H9 (cell line): ENCODE measurements around the gene WDR38. TPM values are rescaled to one million over a fixed set of nuclear protein-coding genes. Genes with fewer than 3 reads are reported as not detected.

Experiments
- DNase-seq: peaks from one replicate; pipeline ENCODE4 v3.0.0-alpha.2; 2017
- H2AFZ ChIP-seq: one replicate; pipeline ENCODE4 v1.6.1; 2013; ENCODE audit warnings: mild to moderate bottlenecking, low read length, control low read depth, moderate library complexity
- H2AK5ac ChIP-seq: 2 replicates; pipeline ENCODE4 v1.6.1; 2013; ENCODE audit warnings: low read length, control low read depth, mixed read lengths; ENCODE audit not compliant: insufficient read length
- H2BK120ac ChIP-seq: one replicate; pipeline ENCODE4 v1.6.1; 2013; ENCODE audit warnings: low read depth, mild to moderate bottlenecking, low read length, control low read depth, inconsistent platforms; ENCODE audit not compliant: poor library complexity, severe bottlenecking
- H2BK12ac ChIP-seq: 2 replicates; pipeline ENCODE4 v1.6.1; 2013; ENCODE audit warnings: low read length, control low read depth, mixed read lengths, low read depth; ENCODE audit not compliant: insufficient read length
- H2BK15ac ChIP-seq: 2 replicates; pipeline ENCODE4 v1.6.1; 2013; ENCODE audit warnings: low read depth, low read length, control low read depth
- H2BK20ac ChIP-seq: one replicate; pipeline ENCODE4 v1.6.1; 2013; ENCODE audit warnings: low read depth, mild to moderate bottlenecking, low read length, control low read depth, inconsistent platforms; ENCODE audit not compliant: poor library complexity, severe bottlenecking
- H2BK5ac ChIP-seq: 2 replicates; pipeline ENCODE4 v1.6.1; 2013; ENCODE audit warnings: low read length, control low read depth, mixed read lengths; ENCODE audit not compliant: insufficient read length
- H3K14ac ChIP-seq: 2 replicates; pipeline ENCODE4 v1.6.1; 2013; ENCODE audit warnings: low read length, control low read depth; ENCODE audit not compliant: insufficient read depth
- H3K18ac ChIP-seq: 2 replicates; pipeline ENCODE4 v1.6.1; 2013; ENCODE audit warnings: low read depth, mild to moderate bottlenecking, mixed read lengths, low read length, control low read depth; ENCODE audit not compliant: insufficient read length
- H3K23ac ChIP-seq: 2 replicates; pipeline ENCODE4 v1.6.1; 2013; ENCODE audit warnings: low read length, control low read depth, mixed read lengths, low read depth; ENCODE audit not compliant: insufficient read length
- H3K23me2 ChIP-seq: 2 replicates; pipeline ENCODE4 v1.6.1; 2013; ENCODE audit warnings: low read depth, mild to moderate bottlenecking, mixed read lengths, low read length, control low read depth; ENCODE audit not compliant: insufficient read length, poor library complexity, severe bottlenecking
- H3K27ac ChIP-seq: 2 replicates; pipeline ENCODE4 v1.5.1; 2013; ENCODE audit warnings: low read length, control low read depth, mixed read lengths, low read depth; ENCODE audit not compliant: insufficient read length
- H3K27me3 ChIP-seq: 2 replicates; pipeline ENCODE4 v1.6.1; 2013; ENCODE audit warnings: low read length, control low read depth, inconsistent platforms; ENCODE audit not compliant: insufficient read depth
- H3K4ac ChIP-seq: 2 replicates; pipeline ENCODE4 v1.6.1; 2013; ENCODE audit warnings: low read depth, mild to moderate bottlenecking, control low read depth, inconsistent platforms, low read length, moderate library complexity
- H3K4me1 ChIP-seq: 2 replicates; pipeline ENCODE4 v1.6.1; 2013; ENCODE audit warnings: low read length, control low read depth, inconsistent platforms; ENCODE audit not compliant: insufficient read depth
- H3K4me2 ChIP-seq: 2 replicates; pipeline ENCODE4 v1.6.1; 2013; ENCODE audit warnings: low read length, control low read depth, mixed read lengths; ENCODE audit not compliant: insufficient read length, insufficient read depth
- H3K56ac ChIP-seq: 2 replicates; pipeline ENCODE4 v1.6.1; 2013; ENCODE audit warnings: low read depth, mild to moderate bottlenecking, mixed read lengths, low read length, control low read depth; ENCODE audit not compliant: insufficient read length
- H3K79me1 ChIP-seq: 2 replicates; pipeline ENCODE4 v1.6.1; 2013; ENCODE audit warnings: low read depth, mild to moderate bottlenecking, moderate library complexity, low read length, control low read depth, inconsistent platforms; ENCODE audit not compliant: insufficient read depth, poor library complexity, severe bottlenecking
- H3K79me2 ChIP-seq: 2 replicates; pipeline ENCODE4 v1.6.1; 2013; ENCODE audit warnings: low read length, control low read depth, inconsistent platforms; ENCODE audit not compliant: insufficient read depth
- H3K9ac ChIP-seq: 2 replicates; pipeline ENCODE4 v1.6.1; 2013; ENCODE audit warnings: low read length, control low read depth, mixed read lengths; ENCODE audit not compliant: insufficient read length; ENCODE audit errors: extremely low read depth
- H3K9me3 ChIP-seq: one replicate; pipeline ENCODE4 v1.6.1; 2013; ENCODE audit warnings: low read depth, low read length, inconsistent platforms; ENCODE audit not compliant: control insufficient read depth
- H3T11ph ChIP-seq: one replicate; pipeline ENCODE4 v1.6.1; 2013; ENCODE audit warnings: mild to moderate bottlenecking, low read length, control low read depth, inconsistent platforms
- H4K20me1 ChIP-seq: one replicate; pipeline ENCODE4 v1.6.1; 2013; ENCODE audit not compliant: control insufficient read depth, insufficient read length, insufficient read depth
- H4K5ac ChIP-seq: 2 replicates; pipeline ENCODE4 v1.6.1; 2013; ENCODE audit warnings: low read depth, mild to moderate bottlenecking, mixed read lengths, low read length, control low read depth; ENCODE audit not compliant: insufficient read length
- H4K8ac ChIP-seq: replicated peaks from 2 replicates; pipeline ENCODE4 v1.6.1; 2013; ENCODE audit warnings: low read length, control low read depth, mixed read lengths, low read depth; ENCODE audit not compliant: insufficient read length
- H4K91ac ChIP-seq: 2 replicates; pipeline ENCODE4 v1.6.1; 2013; ENCODE audit warnings: low read depth, mild to moderate bottlenecking, moderate library complexity, mixed read lengths, low read length, control low read depth; ENCODE audit not compliant: insufficient read length
- H3K27ac Mint-ChIP-seq, 3 experiments: 2 replicates in 2 of 3; 3 replicates in 1 of 3; pipeline ENCODE4 v1.8.0; 2020 to 2021; ENCODE audit warnings: mixed read lengths in 3 of 3, mild to moderate bottlenecking in 1 of 3, moderate library complexity in 1 of 3
- H3K27me3 Mint-ChIP-seq: 2 replicates; pipeline ENCODE4 v1.8.0; 2021; ENCODE audit warnings: low read depth, mild to moderate bottlenecking, moderate library complexity, mixed read lengths
- H3K36me3 Mint-ChIP-seq, 3 experiments: 2 replicates in 2 of 3; 3 replicates in 1 of 3; pipeline ENCODE4 v1.8.0; 2020 to 2021; ENCODE audit warnings: low read depth in 3 of 3, mixed read lengths in 3 of 3; ENCODE audit not compliant: insufficient read depth in 1 of 3
- H3K4me1 Mint-ChIP-seq, 2 experiments: 2 replicates each; pipeline ENCODE4 v1.8.0; 2020; ENCODE audit warnings: mixed read lengths in 2 of 2
- H3K4me3 Mint-ChIP-seq, 2 experiments: 2 replicates in 1 of 2; 3 replicates in 1 of 2; pipeline ENCODE4 v1.8.0; 2020 to 2021; ENCODE audit warnings: mild to moderate bottlenecking in 2 of 2, mixed read lengths in 2 of 2, moderate library complexity in 1 of 2
- H3K9me3 Mint-ChIP-seq, 2 experiments: 2 replicates in 1 of 2; 3 replicates in 1 of 2; pipeline ENCODE4 v1.8.0; 2020; ENCODE audit warnings: mild to moderate bottlenecking in 2 of 2, mixed read lengths in 2 of 2, moderate library complexity in 1 of 2
- WGBS: extraction: QIAGEN DNeasy Blood & Tissue Kit; methylation state at CpG from one replicate; pipeline ENCODE4 v1.1.7; 2013; ENCODE audit warnings: missing lambda C conversion rate, low lambda C conversion rate, mixed read lengths; ENCODE audit not compliant: insufficient read length; ENCODE audit errors: extremely low coverage; 5-methylcytosine and 5-hydroxymethylcytosine counted together
- total RNA-seq: library from RNA; stranded (reverse); gene quantifications from 2 replicates; pipeline ENCODE4 v1.2.1, GENCODE V29; 2021
- TF ChIP-seq, protein P1 (sequence below): fragments of 200-600 bp; sonication (generic); conservative IDR thresholded peaks from 3 replicates; pipeline ENCODE4 v1.8.0; 2021; ENCODE audit warnings: antibody characterized with exemption, mild to moderate bottlenecking

The WDR38 gene
- total RNA-seq, 1 experiment from 2014 or later = not detected

DNA sequence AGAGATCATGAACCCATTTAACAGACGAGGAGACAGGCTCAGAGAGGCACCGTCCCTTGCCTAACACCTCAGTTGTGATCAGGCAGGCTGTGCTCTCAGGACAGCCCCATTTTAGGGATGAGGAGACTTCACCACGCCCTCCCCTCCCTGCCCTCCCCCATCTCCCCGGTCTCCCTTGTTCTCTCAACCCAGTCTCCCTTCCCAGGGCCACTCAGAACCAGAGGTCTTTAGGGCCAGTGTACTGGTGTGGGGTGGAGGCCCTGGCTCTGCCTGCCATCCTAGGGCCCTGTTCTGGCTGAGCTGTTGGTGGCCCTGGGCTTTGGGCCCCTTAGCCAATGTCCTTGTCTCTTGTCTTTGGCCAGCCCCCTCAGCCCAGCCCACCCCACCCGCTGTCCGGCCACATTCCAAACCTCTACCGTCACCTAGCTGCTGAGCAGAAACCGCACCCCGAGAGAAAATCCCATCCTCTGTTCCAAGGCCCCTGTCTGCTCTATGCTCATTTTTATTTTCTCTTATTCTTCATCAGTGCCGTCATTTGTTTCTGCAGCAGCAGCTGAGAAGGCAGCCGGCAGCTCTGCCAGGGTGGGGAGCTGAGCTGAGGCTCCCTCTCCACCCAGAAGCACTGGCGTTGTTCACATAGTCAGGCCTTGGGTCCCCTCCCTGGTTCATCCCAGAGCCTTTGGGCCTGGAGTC, 42.5 kb upstream of the WDR38 start:
- DNase-seq = peak; percentile 94
- Histone ChIP-seq H3K27ac (no peak overlapping the region), H2AFZ (no peak overlapping the region), H3K9ac (no peak overlapping the region), H3K23ac (no peak overlapping the region), H3K79me1 (no peaks in the 10 kb centered on the region), H3K56ac (no peak overlapping the region), H2BK120ac (no peak overlapping the region), H2AK5ac (no peak overlapping the region), H3K79me2 (no peaks in the 10 kb centered on the region), H2BK20ac (no peak overlapping the region), H3K9me3 (no peaks in the 10 kb centered on the region), H4K5ac (no peak overlapping the region), H2BK12ac (peak overlapping the region; percentile 29), H3K23me2 (no peaks in the 10 kb centered on the region), H3T11ph (no peak overlapping the region), H3K27me3 (no peaks in the 10 kb centered on the region), H4K20me1 (no peaks in the 10 kb centered on the region), H4K91ac (peak overlapping the region; percentile 85), H3K4ac (peak overlapping the region; percentile 67; the same call in 1 of the 2 replicates), H3K4me2 (no peak overlapping the region), H3K4me1 (peaks cover 3% of the 10 kb centered on the region; the same call in 1 of the 2 replicates), H3K14ac (peak overlapping the region; percentile 66), H2BK15ac (no peak overlapping the region), H2BK5ac (no peak overlapping the region), H4K8ac (no peak overlapping the region), H3K18ac (peak overlapping the region; percentile 86)
- TF ChIP-seq, protein P1, sequence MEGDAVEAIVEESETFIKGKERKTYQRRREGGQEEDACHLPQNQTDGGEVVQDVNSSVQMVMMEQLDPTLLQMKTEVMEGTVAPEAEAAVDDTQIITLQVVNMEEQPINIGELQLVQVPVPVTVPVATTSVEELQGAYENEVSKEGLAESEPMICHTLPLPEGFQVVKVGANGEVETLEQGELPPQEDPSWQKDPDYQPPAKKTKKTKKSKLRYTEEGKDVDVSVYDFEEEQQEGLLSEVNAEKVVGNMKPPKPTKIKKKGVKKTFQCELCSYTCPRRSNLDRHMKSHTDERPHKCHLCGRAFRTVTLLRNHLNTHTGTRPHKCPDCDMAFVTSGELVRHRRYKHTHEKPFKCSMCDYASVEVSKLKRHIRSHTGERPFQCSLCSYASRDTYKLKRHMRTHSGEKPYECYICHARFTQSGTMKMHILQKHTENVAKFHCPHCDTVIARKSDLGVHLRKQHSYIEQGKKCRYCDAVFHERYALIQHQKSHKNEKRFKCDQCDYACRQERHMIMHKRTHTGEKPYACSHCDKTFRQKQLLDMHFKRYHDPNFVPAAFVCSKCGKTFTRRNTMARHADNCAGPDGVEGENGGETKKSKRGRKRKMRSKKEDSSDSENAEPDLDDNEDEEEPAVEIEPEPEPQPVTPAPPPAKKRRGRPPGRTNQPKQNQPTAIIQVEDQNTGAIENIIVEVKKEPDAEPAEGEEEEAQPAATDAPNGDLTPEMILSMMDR = no peak
- no peaks in the 10 kb centered on the region for H3K27me3 Mint-ChIP-seq
- WGBS = no CpG with 5 or more reads among the region's 12 CpGs
- peak overlapping the region; percentile 89 to 98 (median 94); a peak in 6 of 7 replicates for H3K27ac Mint-ChIP-seq
- no peaks in the 10 kb centered on the region for H3K9me3 Mint-ChIP-seq
- no peak overlapping the region; a peak in 1 of 5 replicates for H3K4me3 Mint-ChIP-seq
- peaks cover 37 to 47% of the 10 kb centered on the region in 2 experiments for H3K4me1 Mint-ChIP-seq
- no peaks in the 10 kb centered on the region; a peak in 1 of 7 replicates for H3K36me3 Mint-ChIP-seq
